ENCODE measurements around the gene SASH1.

DNA sequence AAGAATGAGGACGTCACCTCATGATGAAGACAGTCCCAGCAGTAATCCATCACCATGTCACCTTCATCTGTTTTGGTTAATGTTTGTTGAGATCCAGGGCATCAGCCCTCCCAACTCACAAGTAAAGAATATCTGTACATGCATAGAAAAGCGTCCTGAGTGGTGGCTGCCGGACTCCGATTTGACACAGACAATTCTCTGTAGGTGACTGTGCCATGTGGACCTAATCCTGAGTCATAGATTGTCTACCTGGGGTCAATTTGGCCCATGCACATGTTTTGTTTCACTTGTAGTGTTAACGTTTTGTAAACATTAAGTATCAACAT, 235.8 kb downstream of the SASH1 start:
- TF ChIP-seq, protein P1, sequence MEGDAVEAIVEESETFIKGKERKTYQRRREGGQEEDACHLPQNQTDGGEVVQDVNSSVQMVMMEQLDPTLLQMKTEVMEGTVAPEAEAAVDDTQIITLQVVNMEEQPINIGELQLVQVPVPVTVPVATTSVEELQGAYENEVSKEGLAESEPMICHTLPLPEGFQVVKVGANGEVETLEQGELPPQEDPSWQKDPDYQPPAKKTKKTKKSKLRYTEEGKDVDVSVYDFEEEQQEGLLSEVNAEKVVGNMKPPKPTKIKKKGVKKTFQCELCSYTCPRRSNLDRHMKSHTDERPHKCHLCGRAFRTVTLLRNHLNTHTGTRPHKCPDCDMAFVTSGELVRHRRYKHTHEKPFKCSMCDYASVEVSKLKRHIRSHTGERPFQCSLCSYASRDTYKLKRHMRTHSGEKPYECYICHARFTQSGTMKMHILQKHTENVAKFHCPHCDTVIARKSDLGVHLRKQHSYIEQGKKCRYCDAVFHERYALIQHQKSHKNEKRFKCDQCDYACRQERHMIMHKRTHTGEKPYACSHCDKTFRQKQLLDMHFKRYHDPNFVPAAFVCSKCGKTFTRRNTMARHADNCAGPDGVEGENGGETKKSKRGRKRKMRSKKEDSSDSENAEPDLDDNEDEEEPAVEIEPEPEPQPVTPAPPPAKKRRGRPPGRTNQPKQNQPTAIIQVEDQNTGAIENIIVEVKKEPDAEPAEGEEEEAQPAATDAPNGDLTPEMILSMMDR (IDR thresholded peaks at IDR 0.05; ENCODE audit: extremely low read depth in 1 of 2, insufficient read depth in 1 of 2, low read depth in 1 of 2, low read length in 2 of 2) = no peak
- no peak for TF ChIP-seq POLR2A (IDR thresholded peaks at IDR 0.05; ENCODE audit: low read depth, low read length)

All from endothelial cell of umbilical vein (primary cell).